HEK293 (cell line): ENCODE data around the gene PRUNE1.

ENCODE experiments used
- CTCF ChIA-PET: fragments of 350-600 bp; formaldehyde crosslinking; extraction: SDS; loops from one replicate; lab custom pipeline; 2021; ENCODE audit warnings: antibody characterized with exemption; lab: Yijun Ruan, JAX
- POLR2A ChIA-PET: fragments of 300-600 bp; formaldehyde crosslinking; extraction: SDS; loops from one replicate; lab custom pipeline; 2020; ENCODE audit warnings: antibody characterized with exemption, inconsistent platforms; lab: Yijun Ruan, JAX
- H3K27ac ChIP-seq: fragments of 200-500 bp; sonication (Bioruptor generic); 2 replicates; pipeline ENCODE4 v1.5.1; 2014; ENCODE audit warnings: low read depth, low read length, control low read depth, inconsistent platforms; ENCODE audit errors: extremely low read depth
- H3K36me3 ChIP-seq, 2 experiments: fragments of 200-500 bp in 1 of 2; sonication (Bioruptor generic) in 1 of 2; 1 replicate in 1 of 2; 2 replicates in 1 of 2; pipeline ENCODE4 v1.5.1; 2014 to 2017; ENCODE audit warnings: inconsistent platforms in 2 of 2, low read length in 2 of 2; ENCODE audit not compliant: control insufficient read depth in 2 of 2, insufficient read depth in 1 of 2
- H3K4me1 ChIP-seq: fragments of 200-500 bp; sonication (Bioruptor generic); 2 replicates; pipeline ENCODE4 v1.5.1; 2014; ENCODE audit warnings: mild to moderate bottlenecking, low read length, inconsistent platforms; ENCODE audit not compliant: control insufficient read depth, insufficient read depth
- H3K4me3 ChIP-seq: 2 replicates; pipeline ENCODE4 v1.5.1; 2011; ENCODE audit warnings: low read depth, mild to moderate bottlenecking, control low read depth, low read length, moderate library complexity
- H3K9me3 ChIP-seq: fragments of 200-500 bp; sonication (Bioruptor generic); 2 replicates; pipeline ENCODE4 v1.5.1; 2014; ENCODE audit warnings: low read depth, low read length, inconsistent platforms; ENCODE audit not compliant: control insufficient read depth, insufficient read depth
- EGR2 ChIP-seq: fragments of 450-650 bp; formaldehyde crosslinking; IDR thresholded peaks from 2 replicates; pipeline ENCODE4 v1.5.1; 2016; ENCODE audit warnings: low read depth, missing biosample characterization, missing genetic modification characterization
- GLIS2 ChIP-seq: fragments of 450-650 bp; formaldehyde crosslinking; IDR thresholded peaks from 2 replicates; pipeline ENCODE4 v1.5.1; 2016; ENCODE audit warnings: missing biosample characterization, missing genetic modification characterization
- IKZF3 ChIP-seq: fragments of 450-650 bp; IDR thresholded peaks from 2 replicates; pipeline ENCODE4 v1.5.0; 2018; ENCODE audit warnings: missing biosample characterization, mild to moderate bottlenecking, missing genetic modification characterization, moderate library complexity
- OVOL3 ChIP-seq: fragments of 450-650 bp; formaldehyde crosslinking; IDR thresholded peaks from 2 replicates; pipeline ENCODE4 v1.5.1; 2016; ENCODE audit warnings: missing biosample characterization, missing genetic modification characterization
- SCRT2 ChIP-seq: fragments of 450-650 bp; formaldehyde crosslinking; IDR thresholded peaks from 2 replicates; pipeline ENCODE4 v1.5.1; 2016; ENCODE audit warnings: missing biosample characterization, missing genetic modification characterization
- SP2 ChIP-seq: fragments of 450-650 bp; formaldehyde crosslinking; IDR thresholded peaks from 2 replicates; pipeline ENCODE4 v1.5.1; 2016; ENCODE audit warnings: missing biosample characterization, missing genetic modification characterization
- SP3 ChIP-seq: fragments of 450-650 bp; formaldehyde crosslinking; IDR thresholded peaks from 2 replicates; pipeline ENCODE4 v1.5.1; 2016; ENCODE audit warnings: missing biosample characterization, missing genetic modification characterization
- ZBTB1 ChIP-seq: fragments of 450-650 bp; formaldehyde crosslinking; IDR thresholded peaks from 2 replicates; pipeline ENCODE4 v1.5.1; 2016; ENCODE audit warnings: missing biosample characterization, missing genetic modification characterization
- ZBTB8A ChIP-seq: fragments of 450-650 bp; formaldehyde crosslinking; IDR thresholded peaks from 2 replicates; pipeline ENCODE4 v1.5.1; 2016; ENCODE audit warnings: missing biosample characterization, missing genetic modification characterization
- ZFHX2 ChIP-seq: fragments of 450-650 bp; formaldehyde crosslinking; conservative IDR thresholded peaks from 2 replicates; pipeline ENCODE4 v1.5.1; 2016; ENCODE audit warnings: missing biosample characterization, missing genetic modification characterization
- ZNF146 ChIP-seq: fragments of 450-650 bp; formaldehyde crosslinking; IDR thresholded peaks from 2 replicates; pipeline ENCODE4 v1.5.1; 2016; ENCODE audit warnings: missing biosample characterization, missing genetic modification characterization
- ZNF24 ChIP-seq: fragments of 450-650 bp; formaldehyde crosslinking; IDR thresholded peaks from 2 replicates; pipeline ENCODE4 v1.5.1; 2016; ENCODE audit warnings: missing biosample characterization, missing genetic modification characterization
- ZNF335 ChIP-seq: fragments of 450-650 bp; formaldehyde crosslinking; conservative IDR thresholded peaks from 2 replicates; pipeline ENCODE4 v1.5.1; 2016; ENCODE audit warnings: missing biosample characterization, missing genetic modification characterization
- ZNF341 ChIP-seq: fragments of 450-650 bp; formaldehyde crosslinking; IDR thresholded peaks from 2 replicates; pipeline ENCODE4; 2016; ENCODE audit warnings: low read depth, missing biosample characterization, missing genetic modification characterization
- ZNF366 ChIP-seq: fragments of 450-650 bp; formaldehyde crosslinking; conservative IDR thresholded peaks from 2 replicates; pipeline ENCODE4 v1.5.1; 2016; ENCODE audit warnings: missing biosample characterization, missing genetic modification characterization
- ZNF560 ChIP-seq: fragments of 450-650 bp; formaldehyde crosslinking; IDR thresholded peaks from 2 replicates; pipeline ENCODE4 v1.5.1; 2017; ENCODE audit warnings: missing biosample characterization, missing genetic modification characterization, borderline replicate concordance
- ZNF600 ChIP-seq: fragments of 450-650 bp; formaldehyde crosslinking; IDR thresholded peaks from 2 replicates; pipeline ENCODE4 v1.5.1; 2016; ENCODE audit warnings: missing biosample characterization, missing genetic modification characterization
- ZNF610 ChIP-seq: fragments of 450-650 bp; formaldehyde crosslinking; IDR thresholded peaks from 2 replicates; pipeline ENCODE4 v1.5.1; 2016; ENCODE audit warnings: missing biosample characterization, missing genetic modification characterization, borderline replicate concordance
- ZNF768 ChIP-seq: fragments of 450-650 bp; formaldehyde crosslinking; IDR thresholded peaks from 2 replicates; pipeline ENCODE4 v1.5.1; 2018; ENCODE audit warnings: missing biosample characterization, mild to moderate bottlenecking, missing genetic modification characterization
- TF ChIP-seq, protein P1 (sequence below): fragments of 450-650 bp; formaldehyde crosslinking; IDR thresholded peaks from 2 replicates; pipeline ENCODE4 v1.5.1; 2016; ENCODE audit warnings: missing biosample characterization, missing genetic modification characterization
- TF ChIP-seq, protein P2 (sequence below): sonication (generic); formaldehyde crosslinking; IDR thresholded peaks from 2 replicates; pipeline ENCODE4 v1.8.1; 2022; ENCODE audit warnings: mild to moderate bottlenecking, moderate library complexity, missing genetic modification reagents
- TF ChIP-seq, protein P3 (sequence below): fragments of 450-650 bp; formaldehyde crosslinking; IDR thresholded peaks from 2 replicates; pipeline ENCODE4 v1.5.1; 2016; ENCODE audit warnings: missing biosample characterization, missing genetic modification characterization
- TF ChIP-seq, protein P4 (sequence below): fragments of 450-650 bp; formaldehyde crosslinking; IDR thresholded peaks from 2 replicates; pipeline ENCODE4 v1.5.1; 2017; ENCODE audit warnings: missing biosample characterization, missing genetic modification characterization
- TF ChIP-seq, protein P5 (sequence below): fragments of 450-650 bp; formaldehyde crosslinking; IDR thresholded peaks from 2 replicates; pipeline ENCODE4 v1.5.1; 2016; ENCODE audit warnings: missing biosample characterization, missing genetic modification characterization

Gene PRUNE1

DNA sequence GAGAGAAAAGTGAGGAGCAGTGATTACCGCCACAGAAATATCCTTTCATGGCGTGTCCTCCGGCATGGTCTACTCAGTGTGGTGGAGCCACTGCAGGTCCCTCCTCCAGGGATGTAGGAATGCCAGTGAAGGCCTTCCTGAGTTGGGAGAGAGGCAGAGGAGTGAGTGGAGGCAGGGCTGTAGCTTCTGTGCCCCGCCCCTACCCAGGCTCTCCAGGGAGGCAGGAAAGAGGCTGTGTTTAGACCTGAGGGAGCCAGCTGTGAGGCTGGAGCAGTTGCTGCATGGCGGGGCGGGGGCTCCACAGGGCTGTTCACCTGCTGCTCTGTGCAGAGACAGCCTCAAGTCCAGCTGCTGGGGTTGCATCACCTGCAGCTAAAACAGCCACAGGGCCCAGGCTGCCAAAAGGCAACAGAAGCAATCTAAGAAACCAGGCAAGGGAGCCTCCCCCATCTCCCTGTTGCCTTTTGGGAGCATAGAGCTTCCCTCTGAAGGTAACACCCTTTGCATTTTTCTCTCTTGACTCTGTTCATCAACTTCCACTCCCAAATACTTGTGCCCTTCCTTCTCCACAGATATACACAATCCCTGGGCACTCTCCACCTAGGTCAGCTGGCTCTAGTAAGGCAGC, 27.0 kb upstream of the PRUNE1 start (continued):
- TF ChIP-seq, protein P1, sequence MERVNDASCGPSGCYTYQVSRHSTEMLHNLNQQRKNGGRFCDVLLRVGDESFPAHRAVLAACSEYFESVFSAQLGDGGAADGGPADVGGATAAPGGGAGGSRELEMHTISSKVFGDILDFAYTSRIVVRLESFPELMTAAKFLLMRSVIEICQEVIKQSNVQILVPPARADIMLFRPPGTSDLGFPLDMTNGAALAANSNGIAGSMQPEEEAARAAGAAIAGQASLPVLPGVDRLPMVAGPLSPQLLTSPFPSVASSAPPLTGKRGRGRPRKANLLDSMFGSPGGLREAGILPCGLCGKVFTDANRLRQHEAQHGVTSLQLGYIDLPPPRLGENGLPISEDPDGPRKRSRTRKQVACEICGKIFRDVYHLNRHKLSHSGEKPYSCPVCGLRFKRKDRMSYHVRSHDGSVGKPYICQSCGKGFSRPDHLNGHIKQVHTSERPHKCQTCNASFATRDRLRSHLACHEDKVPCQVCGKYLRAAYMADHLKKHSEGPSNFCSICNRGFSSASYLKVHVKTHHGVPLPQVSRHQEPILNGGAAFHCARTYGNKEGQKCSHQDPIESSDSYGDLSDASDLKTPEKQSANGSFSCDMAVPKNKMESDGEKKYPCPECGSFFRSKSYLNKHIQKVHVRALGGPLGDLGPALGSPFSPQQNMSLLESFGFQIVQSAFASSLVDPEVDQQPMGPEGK (tag by site-specific recombination) = peak; percentile 53
- TF ChIP-seq, protein P2, sequence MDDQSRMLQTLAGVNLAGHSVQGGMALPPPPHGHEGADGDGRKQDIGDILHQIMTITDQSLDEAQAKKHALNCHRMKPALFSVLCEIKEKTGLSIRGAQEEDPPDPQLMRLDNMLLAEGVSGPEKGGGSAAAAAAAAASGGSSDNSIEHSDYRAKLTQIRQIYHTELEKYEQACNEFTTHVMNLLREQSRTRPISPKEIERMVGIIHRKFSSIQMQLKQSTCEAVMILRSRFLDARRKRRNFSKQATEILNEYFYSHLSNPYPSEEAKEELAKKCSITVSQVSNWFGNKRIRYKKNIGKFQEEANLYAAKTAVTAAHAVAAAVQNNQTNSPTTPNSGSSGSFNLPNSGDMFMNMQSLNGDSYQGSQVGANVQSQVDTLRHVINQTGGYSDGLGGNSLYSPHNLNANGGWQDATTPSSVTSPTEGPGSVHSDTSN (CRISPR knock-in tag) = no peak
- TF ChIP-seq ZNF24 (tag by site-specific recombination) (no peak), ZNF560 (no peak), ZBTB8A (peak; percentile 50; the same call in 1 of the 2 replicates), ZNF768 (no peak), SP2 (tag by site-specific recombination) (peak; percentile 66), ZBTB1 (no peak), OVOL3 (tag by site-specific recombination) (no peak), ZNF610 (no peak), SCRT2 (tag by site-specific recombination) (peak; percentile 88), ZNF600 (tag by site-specific recombination) (peak; percentile 41), ZNF366 (tag by site-specific recombination) (no peak), IKZF3 (tag by site-specific recombination) (peak; percentile 67; the same call in 1 of the 2 replicates)
- TF ChIP-seq, protein P3, sequence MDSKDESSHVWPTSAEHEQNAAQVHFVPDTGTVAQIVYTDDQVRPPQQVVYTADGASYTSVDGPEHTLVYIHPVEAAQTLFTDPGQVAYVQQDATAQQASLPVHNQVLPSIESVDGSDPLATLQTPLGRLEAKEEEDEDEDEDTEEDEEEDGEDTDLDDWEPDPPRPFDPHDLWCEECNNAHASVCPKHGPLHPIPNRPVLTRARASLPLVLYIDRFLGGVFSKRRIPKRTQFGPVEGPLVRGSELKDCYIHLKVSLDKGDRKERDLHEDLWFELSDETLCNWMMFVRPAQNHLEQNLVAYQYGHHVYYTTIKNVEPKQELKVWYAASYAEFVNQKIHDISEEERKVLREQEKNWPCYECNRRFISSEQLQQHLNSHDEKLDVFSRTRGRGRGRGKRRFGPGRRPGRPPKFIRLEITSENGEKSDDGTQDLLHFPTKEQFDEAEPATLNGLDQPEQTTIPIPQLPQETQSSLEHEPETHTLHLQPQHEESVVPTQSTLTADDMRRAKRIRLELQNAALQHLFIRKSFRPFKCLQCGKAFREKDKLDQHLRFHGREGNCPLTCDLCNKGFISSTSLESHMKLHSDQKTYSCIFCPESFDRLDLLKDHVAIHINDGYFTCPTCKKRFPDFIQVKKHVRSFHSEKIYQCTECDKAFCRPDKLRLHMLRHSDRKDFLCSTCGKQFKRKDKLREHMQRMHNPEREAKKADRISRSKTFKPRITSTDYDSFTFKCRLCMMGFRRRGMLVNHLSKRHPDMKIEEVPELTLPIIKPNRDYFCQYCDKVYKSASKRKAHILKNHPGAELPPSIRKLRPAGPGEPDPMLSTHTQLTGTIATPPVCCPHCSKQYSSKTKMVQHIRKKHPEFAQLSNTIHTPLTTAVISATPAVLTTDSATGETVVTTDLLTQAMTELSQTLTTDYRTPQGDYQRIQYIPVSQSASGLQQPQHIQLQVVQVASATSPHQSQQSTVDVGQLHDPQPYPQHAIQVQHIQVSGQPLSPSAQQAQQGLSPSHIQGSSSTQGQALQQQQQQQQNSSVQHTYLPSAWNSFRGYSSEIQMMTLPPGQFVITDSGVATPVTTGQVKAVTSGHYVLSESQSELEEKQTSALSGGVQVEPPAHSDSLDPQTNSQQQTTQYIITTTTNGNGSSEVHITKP (tag by site-specific recombination) = peak; percentile 29; the same call in 1 of the 2 replicates
- TF ChIP-seq, protein P4, sequence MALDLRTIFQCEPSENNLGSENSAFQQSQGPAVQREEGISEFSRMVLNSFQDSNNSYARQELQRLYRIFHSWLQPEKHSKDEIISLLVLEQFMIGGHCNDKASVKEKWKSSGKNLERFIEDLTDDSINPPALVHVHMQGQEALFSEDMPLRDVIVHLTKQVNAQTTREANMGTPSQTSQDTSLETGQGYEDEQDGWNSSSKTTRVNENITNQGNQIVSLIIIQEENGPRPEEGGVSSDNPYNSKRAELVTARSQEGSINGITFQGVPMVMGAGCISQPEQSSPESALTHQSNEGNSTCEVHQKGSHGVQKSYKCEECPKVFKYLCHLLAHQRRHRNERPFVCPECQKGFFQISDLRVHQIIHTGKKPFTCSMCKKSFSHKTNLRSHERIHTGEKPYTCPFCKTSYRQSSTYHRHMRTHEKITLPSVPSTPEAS = 0 out of 2 replicates have a peak, but pooled peaks have one; percentile 7

DNA sequence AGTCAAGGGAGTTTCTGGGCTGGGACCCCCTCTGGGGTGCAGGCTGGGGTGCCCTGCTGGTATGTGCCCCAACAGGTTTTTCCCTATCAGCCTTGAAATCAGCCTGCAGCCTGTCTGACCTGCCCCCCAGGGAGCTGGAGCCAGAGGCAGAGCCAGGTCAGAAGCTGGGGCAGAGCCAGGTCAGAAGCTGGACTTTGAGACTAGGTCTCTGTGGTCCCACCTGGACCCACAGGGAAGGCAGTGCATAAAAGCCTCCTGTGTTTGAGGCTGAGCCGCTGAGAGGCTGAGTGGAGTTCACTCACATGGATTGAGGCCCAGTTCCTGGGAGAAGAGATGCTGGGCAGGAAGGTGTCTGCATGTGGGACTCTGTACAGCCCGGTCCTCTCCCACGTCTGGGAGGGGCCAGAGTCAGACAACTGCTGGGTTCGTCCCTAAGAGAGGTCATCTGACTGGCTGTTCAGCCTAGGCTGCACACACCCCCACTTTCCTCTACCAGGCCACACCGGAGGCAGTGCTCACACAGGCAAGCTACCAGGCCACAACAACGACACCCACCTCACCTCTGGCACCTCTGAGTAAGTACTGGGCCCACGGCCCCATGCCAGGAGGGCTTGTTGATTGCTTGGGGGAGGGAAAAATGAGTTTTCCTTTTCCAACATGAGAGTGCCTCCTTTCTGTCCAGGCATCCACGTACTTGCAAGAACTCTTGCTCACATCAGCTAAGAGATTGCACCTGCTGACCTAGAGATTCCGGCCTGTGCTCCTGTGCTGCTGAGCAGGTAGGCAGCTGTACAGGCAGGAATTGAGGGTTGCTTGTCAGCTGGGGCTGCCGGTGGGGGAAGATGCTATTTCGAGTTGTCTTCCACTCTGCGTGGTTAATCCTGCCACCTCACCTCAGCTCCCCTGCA, 26.2 kb upstream of the PRUNE1 start, which contains the start of gene ANXA9:
Gene ANXA9 (plus strand): TSS at position 488 of the 908 bp plus-strand sequence. CDS start 814 bp downstream, outside the sequence.
- Histone ChIP-seq H3K9me3 (no peaks in the 10 kb centered on the region), H3K27ac (no peak within 1 kb of the TSS), H3K4me3 (no peak within 1 kb of the TSS), H3K4me1 (peaks cover 5% of the 10 kb centered on the region; the same call in 1 of the 2 replicates), H3K36me3 (no peaks in the 10 kb centered on the region)
- CTCF ChIA-PET = interaction anchor here (0.7 to 7.2 kb wide), 12 partner anchors 11 to 727 kb away, joined by 3 to 65 read pairs (median 6); partner anchors contain the start of gene MINDY1
- POLR2A ChIA-PET = interaction anchor here (0.5 to 1.3 kb wide), 5 partner anchors 12 to 363 kb away, joined by 4 to 7 read pairs (median 6); no protein-coding TSS in a partner anchor
- TF ChIP-seq ZNF560 = no peak
- no peak for TF ChIP-seq ZNF146
- TF ChIP-seq ZFHX2 = peak; percentile 88
- peak; percentile 88 for TF ChIP-seq EGR2 (tag by site-specific recombination)
- TF ChIP-seq SP3 (tag by site-specific recombination) = 0 out of 2 replicates have a peak, but pooled peaks have one; percentile 12
- TF ChIP-seq ZNF341 (tag by site-specific recombination) = peak; percentile 97
- TF ChIP-seq SP2 (tag by site-specific recombination) = peak; percentile 62
- peak; percentile 26; the same call in 1 of the 2 replicates for TF ChIP-seq ZNF335 (tag by site-specific recombination)
- TF ChIP-seq, protein P5, sequence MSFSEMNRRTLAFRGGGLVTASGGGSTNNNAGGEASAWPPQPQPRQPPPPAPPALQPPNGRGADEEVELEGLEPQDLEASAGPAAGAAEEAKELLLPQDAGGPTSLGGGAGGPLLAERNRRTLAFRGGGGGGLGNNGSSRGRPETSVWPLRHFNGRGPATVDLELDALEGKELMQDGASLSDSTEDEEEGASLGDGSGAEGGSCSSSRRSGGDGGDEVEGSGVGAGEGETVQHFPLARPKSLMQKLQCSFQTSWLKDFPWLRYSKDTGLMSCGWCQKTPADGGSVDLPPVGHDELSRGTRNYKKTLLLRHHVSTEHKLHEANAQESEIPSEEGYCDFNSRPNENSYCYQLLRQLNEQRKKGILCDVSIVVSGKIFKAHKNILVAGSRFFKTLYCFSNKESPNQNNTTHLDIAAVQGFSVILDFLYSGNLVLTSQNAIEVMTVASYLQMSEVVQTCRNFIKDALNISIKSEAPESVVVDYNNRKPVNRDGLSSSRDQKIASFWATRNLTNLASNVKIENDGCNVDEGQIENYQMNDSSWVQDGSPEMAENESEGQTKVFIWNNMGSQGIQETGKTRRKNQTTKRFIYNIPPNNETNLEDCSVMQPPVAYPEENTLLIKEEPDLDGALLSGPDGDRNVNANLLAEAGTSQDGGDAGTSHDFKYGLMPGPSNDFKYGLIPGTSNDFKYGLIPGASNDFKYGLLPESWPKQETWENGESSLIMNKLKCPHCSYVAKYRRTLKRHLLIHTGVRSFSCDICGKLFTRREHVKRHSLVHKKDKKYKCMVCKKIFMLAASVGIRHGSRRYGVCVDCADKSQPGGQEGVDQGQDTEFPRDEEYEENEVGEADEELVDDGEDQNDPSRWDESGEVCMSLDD (tag by site-specific recombination) = no peak
- TF ChIP-seq GLIS2 (tag by site-specific recombination) = peak; percentile 34; the same call in 1 of the 2 replicates
